WTC11 (cell line): ENCODE data around the gene FOXD1.

Experiments
- AFF4 ChIP-seq: sonication (generic); formaldehyde crosslinking; IDR thresholded peaks from 2 replicates; pipeline ENCODE4 v1.8.1; 2023; ENCODE audit warnings: mild to moderate bottlenecking, missing genetic modification reagents, borderline replicate concordance
- CTCF ChIP-seq: fragments of 200-600 bp; IDR thresholded peaks from 2 replicates; pipeline ENCODE4 v1.8.0; 2022; ENCODE audit warnings: antibody characterized with exemption
- ERG ChIP-seq: fragments of 250-450 bp; sonication (Bioruptor Pico); IDR thresholded peaks from 2 replicates; pipeline ENCODE4 v1.8.0; 2021; ENCODE audit warnings: mild to moderate bottlenecking
- JUN ChIP-seq: sonication (generic); formaldehyde crosslinking; IDR thresholded peaks from 2 replicates; pipeline ENCODE4 v1.8.0; 2023; ENCODE audit warnings: mild to moderate bottlenecking, missing genetic modification reagents
- MAX ChIP-seq: sonication (generic); formaldehyde crosslinking; IDR thresholded peaks from 2 replicates; pipeline ENCODE4 v1.8.0; 2022; ENCODE audit warnings: mild to moderate bottlenecking, missing genetic modification reagents
- OVOL2 ChIP-seq: fragments of 250-450 bp; sonication (Bioruptor Pico); IDR thresholded peaks from 2 replicates; pipeline ENCODE4 v1.9.0; 2021; ENCODE audit warnings: mild to moderate bottlenecking, borderline replicate concordance

- TF ChIP-seq CTCF (no peak), AFF4 (no peak), ERG (CRISPR knock-in tag) (no peak), MAX (CRISPR knock-in tag) (no peak), JUN (CRISPR knock-in tag) (no peak), OVOL2 (CRISPR knock-in tag) (no peak)
Observed at GRCh38 chr5:73488806-73489205, 40.2 kb upstream of the FOXD1 start.
